AG04449 (cell line): Measurements from ENCODE around the gene ZFP69.

Experiments
- CTCF ChIA-PET: fragments of 350-600 bp; formaldehyde crosslinking; extraction: SDS; loops from one replicate; lab custom pipeline; 2021; ENCODE audit warnings: antibody characterized with exemption; lab: Yijun Ruan, JAX
- POLR2A ChIA-PET: fragments of 400-600, 350-600 bp; formaldehyde crosslinking; extraction: SDS; loops from one replicate; lab custom pipeline; 2020; ENCODE audit warnings: antibody characterized with exemption, inconsistent platforms; lab: Yijun Ruan, JAX
- DNase-seq: peaks from one replicate; pipeline ENCODE4 v3.0.0-alpha.2; 2010; ENCODE audit warnings: low read depth, low spot score
- H3K4me3 ChIP-seq: 2 replicates; pipeline ENCODE4 v1.5.1; 2011; ENCODE audit warnings: low read depth, mild to moderate bottlenecking, control low read depth, low read length
- TF ChIP-seq, protein P1 (sequence below): IDR thresholded peaks from one replicate; pipeline ENCODE4 v1.5.1; 2011; ENCODE audit warnings: mild to moderate bottlenecking, moderate library complexity, low read length, control low read depth, inconsistent platforms; ENCODE audit not compliant: insufficient read depth; ENCODE audit errors: missing control alignments

ZFP69 gene

DNA sequence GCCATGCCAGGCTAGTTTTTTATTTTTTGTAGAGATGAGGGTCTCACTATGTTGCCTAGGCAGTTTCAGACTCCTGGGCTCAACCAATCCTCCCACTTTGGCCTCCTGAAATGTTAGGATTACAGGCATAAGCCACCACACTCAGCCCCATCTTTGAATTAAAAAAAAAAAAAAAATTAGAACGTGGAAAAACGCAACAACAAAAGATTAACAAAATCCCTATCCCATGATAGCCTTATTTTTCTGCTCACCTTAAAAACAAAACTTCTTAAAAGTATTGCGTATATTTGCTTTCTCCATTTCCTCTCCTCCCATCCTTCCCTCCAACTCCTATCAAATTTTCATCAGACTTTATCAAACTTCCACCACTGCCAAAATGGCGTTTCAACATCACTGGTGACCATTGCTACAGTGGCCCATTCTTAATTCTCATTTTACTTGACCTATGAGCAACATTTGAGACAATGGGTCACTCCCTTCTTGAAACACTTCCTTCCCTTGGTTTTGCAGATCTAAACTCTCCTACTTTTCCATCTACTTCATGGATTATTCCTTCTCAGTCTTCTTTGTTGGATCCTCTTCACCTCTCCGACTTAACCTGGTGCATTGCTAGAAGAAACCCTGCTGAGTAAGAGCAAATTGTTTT is 53.8 kb downstream of the ZFP69 start:
- TF ChIP-seq, protein P1, sequence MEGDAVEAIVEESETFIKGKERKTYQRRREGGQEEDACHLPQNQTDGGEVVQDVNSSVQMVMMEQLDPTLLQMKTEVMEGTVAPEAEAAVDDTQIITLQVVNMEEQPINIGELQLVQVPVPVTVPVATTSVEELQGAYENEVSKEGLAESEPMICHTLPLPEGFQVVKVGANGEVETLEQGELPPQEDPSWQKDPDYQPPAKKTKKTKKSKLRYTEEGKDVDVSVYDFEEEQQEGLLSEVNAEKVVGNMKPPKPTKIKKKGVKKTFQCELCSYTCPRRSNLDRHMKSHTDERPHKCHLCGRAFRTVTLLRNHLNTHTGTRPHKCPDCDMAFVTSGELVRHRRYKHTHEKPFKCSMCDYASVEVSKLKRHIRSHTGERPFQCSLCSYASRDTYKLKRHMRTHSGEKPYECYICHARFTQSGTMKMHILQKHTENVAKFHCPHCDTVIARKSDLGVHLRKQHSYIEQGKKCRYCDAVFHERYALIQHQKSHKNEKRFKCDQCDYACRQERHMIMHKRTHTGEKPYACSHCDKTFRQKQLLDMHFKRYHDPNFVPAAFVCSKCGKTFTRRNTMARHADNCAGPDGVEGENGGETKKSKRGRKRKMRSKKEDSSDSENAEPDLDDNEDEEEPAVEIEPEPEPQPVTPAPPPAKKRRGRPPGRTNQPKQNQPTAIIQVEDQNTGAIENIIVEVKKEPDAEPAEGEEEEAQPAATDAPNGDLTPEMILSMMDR, result no peak
- POLR2A ChIA-PET, result no interaction called here
- CTCF ChIA-PET, result interaction anchor here (2.8 to 2.9 kb wide), 2 partner anchors 12 to 20 kb away, joined by 13 to 31 read pairs; no protein-coding TSS in a partner anchor
- DNase-seq, result no peak
- peak overlapping the region; percentile 90 for H3K4me3 ChIP-seq

GRCh38 chr1:40531381-40532061 is 54.4 kb downstream of the ZFP69 start, which contains the start of gene ZNF684:
Gene ZNF684, plus strand, starts transcription at chr1:40531637. Its CDS starts 1,530 bp downstream, at chr1:40533167.
- TF ChIP-seq, protein P1, result no peak
- ChIA-PET CTCF (interaction anchor here (0.7 to 2.9 kb wide), 18 partner anchors 9 to 421 kb away, joined by 3 to 31 read pairs (median 6); partner anchors contain the start of gene EXO5), POLR2A (interaction anchor here (0.5 to 0.8 kb wide), 4 partner anchors 23 to 634 kb away, joined by 3 to 4 read pairs (median 3); partner anchors contain the start of gene EXO5)
- DNase-seq, result peak; percentile 74
- H3K4me3 ChIP-seq, result peak within 1 kb of the TSS; percentile 90

- peak overlapping the region; percentile 90 for H3K4me3 ChIP-seq
- DNase-seq, result no peak
- ChIA-PET CTCF (interaction anchor here (0.7 to 2.9 kb wide), 31 partner anchors 10 to 421 kb away, joined by 3 to 31 read pairs (median 5); partner anchors contain the start of genes EXO5 and NFYC), POLR2A (interaction anchor here (0.6 to 0.8 kb wide), 2 partner anchors 23 to 150 kb away, joined by 3 to 4 read pairs; partner anchors contain the start of gene EXO5)
- TF ChIP-seq, protein P1, result no peak
Measured at GRCh38 chr1:40532062-40532389, 54.9 kb downstream of the ZFP69 start.

DNA sequence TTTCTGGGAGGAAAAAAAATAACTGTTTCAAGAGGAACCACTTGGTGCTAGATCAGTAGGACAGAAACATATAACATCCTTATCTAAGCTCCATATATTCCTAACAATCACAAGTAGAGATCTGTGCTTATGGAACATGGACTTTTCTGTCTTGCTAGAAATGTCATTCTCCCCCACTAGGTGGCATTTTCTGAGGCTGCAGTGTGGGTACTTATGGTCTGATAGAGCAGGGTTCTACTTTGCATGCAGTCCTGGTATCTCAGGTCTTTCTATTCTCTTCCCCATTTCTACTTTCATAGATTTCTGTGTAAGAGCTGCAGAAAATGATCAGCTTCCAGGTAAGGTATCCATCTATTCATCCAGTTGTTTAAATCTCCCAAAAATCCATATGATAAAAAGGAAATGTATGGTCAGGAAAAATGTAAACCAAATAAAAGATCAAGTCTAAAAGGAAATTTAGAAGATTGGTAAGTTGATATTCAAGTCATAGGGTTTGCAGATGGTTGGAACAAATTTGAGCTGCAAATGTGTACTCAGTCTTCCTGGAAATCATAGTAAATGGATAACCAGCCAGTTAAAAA is 55.8 kb downstream of the ZFP69 start:
- DNase-seq, result no peak
- POLR2A ChIA-PET, result no interaction called here
- no peak overlapping the region for H3K4me3 ChIP-seq
- CTCF ChIA-PET, result interaction anchor here (0.7 to 2.9 kb wide), 43 partner anchors 10 to 427 kb away, joined by 3 to 31 read pairs (median 5); partner anchors contain the start of genes EXO5 and NFYC
- TF ChIP-seq, protein P1, result peak; percentile 53

DNA sequence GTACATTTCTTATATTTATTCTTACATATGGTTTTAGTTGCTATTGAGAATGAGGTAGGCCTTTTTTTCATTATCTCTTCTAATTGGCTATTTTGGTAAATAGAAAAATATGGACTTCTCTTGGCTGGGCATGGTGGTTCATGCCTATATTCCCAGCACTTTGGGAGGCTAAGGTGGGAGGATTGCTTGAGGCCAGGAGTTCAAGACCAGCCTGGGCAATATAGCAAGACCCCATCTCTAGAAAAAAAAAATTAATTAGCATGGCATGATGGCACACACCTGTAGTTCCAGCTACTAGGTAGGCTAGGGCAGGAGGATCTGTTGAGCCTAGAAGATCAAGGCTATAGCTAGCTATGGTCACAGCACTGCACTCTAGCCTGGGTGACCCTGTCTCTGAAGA is 57.5 kb downstream of the ZFP69 start:
- ChIA-PET POLR2A (no interaction called here), CTCF (no interaction called here)
- no peak overlapping the region for H3K4me3 ChIP-seq
- no peak for DNase-seq
- TF ChIP-seq, protein P1, result no peak

- ChIA-PET POLR2A (no interaction called here), CTCF (no interaction called here)
- TF ChIP-seq, protein P1, result no peak
- no peak overlapping the region for H3K4me3 ChIP-seq
- DNase-seq, result no peak
Measured at GRCh38 chr1:40535732-40536131, 58.6 kb downstream of the ZFP69 start.
